Measurements from ENCODE around the gene KSR2.

The KSR2 gene

GRCh38 chr12:117724543-117724942, 244.2 kb downstream of the KSR2 start:
- Histone ChIP-seq H3K27me3 (ENCODE audit: low read depth, low read length) (no peaks in the 10 kb centered on the region), H3K36me3 (replicated peaks; ENCODE audit: low read depth, low read length) (no peaks in the 10 kb centered on the region), H3K79me2 (ENCODE audit: low read length) (no peaks in the 10 kb centered on the region), H3K9me3 (ENCODE audit: insufficient read depth, low read length) (no peaks in the 10 kb centered on the region), H3K27ac (ENCODE audit: low read length) (no peak overlapping the region), H3K4me3 (ENCODE audit: low read length) (no peak overlapping the region), H3K4me2 (ENCODE audit: low read length) (no peak overlapping the region), H3K4me1 (ENCODE audit: low read length) (no peaks in the 10 kb centered on the region), H3K9ac (ENCODE audit: low read length) (no peak overlapping the region), H2AFZ (ENCODE audit: low read depth, low read length) (no peak overlapping the region), H4K20me1 (ENCODE audit: insufficient read depth, low read length) (no peaks in the 10 kb centered on the region)
- TF ChIP-seq EZH2phosphoT487 (IDR thresholded peaks at IDR 0.05; ENCODE audit: low read depth) (no peak), CTCF (IDR thresholded peaks at IDR 0.05; ENCODE audit: low read depth, low read length) (no peak)

GRCh38 chr12:117718559-117718958, 250.2 kb downstream of the KSR2 start:
- Histone ChIP-seq H4K20me1 (ENCODE audit: insufficient read depth, low read length) (no peaks in the 10 kb centered on the region), H3K27me3 (ENCODE audit: low read depth, low read length) (peaks cover 9% of the 10 kb centered on the region; the same call in 1 of the 2 replicates), H3K9me3 (ENCODE audit: insufficient read depth, low read length) (no peaks in the 10 kb centered on the region), H3K4me3 (ENCODE audit: low read length) (no peak overlapping the region), H3K9ac (ENCODE audit: low read length) (no peak overlapping the region), H2AFZ (ENCODE audit: low read depth, low read length) (no peak overlapping the region), H3K79me2 (ENCODE audit: low read length) (no peaks in the 10 kb centered on the region), H3K27ac (ENCODE audit: low read length) (no peak overlapping the region), H3K4me2 (ENCODE audit: low read length) (no peak overlapping the region), H3K4me1 (ENCODE audit: low read length) (no peaks in the 10 kb centered on the region), H3K36me3 (replicated peaks; ENCODE audit: low read depth, low read length) (no peaks in the 10 kb centered on the region)
- no peak for TF ChIP-seq CTCF (IDR thresholded peaks at IDR 0.05; ENCODE audit: low read depth, low read length)
- no peak for TF ChIP-seq EZH2phosphoT487 (IDR thresholded peaks at IDR 0.05; ENCODE audit: low read depth)

GRCh38 chr12:117718141-117718540, 250.6 kb downstream of the KSR2 start:
- no peak overlapping the region for H3K4me2 ChIP-seq (ENCODE audit: low read length)
- H3K4me3 ChIP-seq (ENCODE audit: low read length), result no peak overlapping the region
- H3K27me3 ChIP-seq (ENCODE audit: low read depth, low read length), result peaks cover 9% of the 10 kb centered on the region; the same call in 1 of the 2 replicates
- H3K9ac ChIP-seq (ENCODE audit: low read length), result no peak overlapping the region
- no peaks in the 10 kb centered on the region for H3K36me3 ChIP-seq (replicated peaks; ENCODE audit: low read depth, low read length)
- H2AFZ ChIP-seq (ENCODE audit: low read depth, low read length), result no peak overlapping the region
- no peaks in the 10 kb centered on the region for H3K4me1 ChIP-seq (ENCODE audit: low read length)
- H3K79me2 ChIP-seq (ENCODE audit: low read length), result no peaks in the 10 kb centered on the region
- no peaks in the 10 kb centered on the region for H3K9me3 ChIP-seq (ENCODE audit: insufficient read depth, low read length)
- H4K20me1 ChIP-seq (ENCODE audit: insufficient read depth, low read length), result no peaks in the 10 kb centered on the region
- TF ChIP-seq EZH2phosphoT487 (IDR thresholded peaks at IDR 0.05; ENCODE audit: low read depth) (no peak), CTCF (IDR thresholded peaks at IDR 0.05; ENCODE audit: low read depth, low read length) (no peak)
- no peak overlapping the region for H3K27ac ChIP-seq (ENCODE audit: low read length)

DNA sequence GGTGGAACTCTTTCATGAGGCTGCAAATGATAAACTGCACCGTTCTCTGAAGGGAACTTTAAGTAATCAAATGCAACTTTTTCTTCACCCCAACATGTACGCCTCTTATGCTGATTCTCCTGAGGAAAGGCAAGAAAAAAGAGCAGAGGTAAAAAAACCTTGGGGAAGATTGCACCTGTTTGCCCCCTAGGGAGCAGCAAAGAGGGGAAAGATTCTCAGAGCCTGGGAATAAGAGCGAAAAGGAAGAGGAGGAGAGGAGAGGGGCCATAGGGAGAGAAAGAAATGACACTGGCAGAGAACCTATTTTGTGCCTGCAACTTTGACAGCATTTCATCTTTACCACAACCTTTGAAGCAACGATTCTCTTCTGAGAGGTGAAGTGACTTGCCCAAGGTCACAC, 254.6 kb downstream of the KSR2 start:
- H3K4me1 ChIP-seq (ENCODE audit: low read length), result no peaks in the 10 kb centered on the region
- H3K27me3 ChIP-seq (ENCODE audit: low read depth, low read length), result peaks cover 9% of the 10 kb centered on the region; the same call in 1 of the 2 replicates
- no peak overlapping the region for H3K4me3 ChIP-seq (ENCODE audit: low read length)
- TF ChIP-seq CTCF (IDR thresholded peaks at IDR 0.05; ENCODE audit: low read depth, low read length) (no peak), EZH2phosphoT487 (IDR thresholded peaks at IDR 0.05; ENCODE audit: low read depth) (no peak)
- H4K20me1 ChIP-seq (ENCODE audit: insufficient read depth, low read length), result no peaks in the 10 kb centered on the region
- H3K27ac ChIP-seq (ENCODE audit: low read length), result no peak overlapping the region
- no peak overlapping the region for H3K9ac ChIP-seq (ENCODE audit: low read length)
- no peaks in the 10 kb centered on the region for H3K79me2 ChIP-seq (ENCODE audit: low read length)
- no peak overlapping the region for H2AFZ ChIP-seq (ENCODE audit: low read depth, low read length)
- no peaks in the 10 kb centered on the region for H3K9me3 ChIP-seq (ENCODE audit: insufficient read depth, low read length)
- H3K36me3 ChIP-seq (replicated peaks; ENCODE audit: low read depth, low read length), result no peaks in the 10 kb centered on the region
- no peak overlapping the region for H3K4me2 ChIP-seq (ENCODE audit: low read length)

Data from OCI-LY3 (cell line).